Stimulated activated memory B cell treated with anti-CD40 and anti-IgM and Interleukin-4, amounts not matched to agents 10 μg/mL and 1 μg/mL and 100 μg/mL, for 72 hours (primary cell): Measurements from ENCODE around the gene LARGE2.
"Not testable (repeated sequence)": the region's sequence is repeated elsewhere in the genome, so short reads cannot be mapped to it uniquely, and the experiment has no call there.

Experiments used
- ATAC-seq: fragments of 150-1000 bp; cut with Tn5 transposase; 2 replicates; pipeline ENCODE4 v1.10.0; 2021
- H3K27ac Mint-ChIP-seq: one replicate; pipeline ENCODE4 v1.8.0; 2022; ENCODE audit warnings: mild to moderate bottlenecking, mixed read lengths
- H3K27me3 Mint-ChIP-seq: one replicate; pipeline ENCODE4 v1.8.0; 2022; ENCODE audit warnings: mixed read lengths
- H3K36me3 Mint-ChIP-seq: one replicate; pipeline ENCODE4 v1.8.0; 2022; ENCODE audit warnings: mixed read lengths
- H3K4me1 Mint-ChIP-seq: one replicate; pipeline ENCODE4 v1.8.0; 2022; ENCODE audit warnings: mixed read lengths
- H3K4me3 Mint-ChIP-seq: one replicate; pipeline ENCODE4 v1.8.0; 2022; ENCODE audit warnings: mild to moderate bottlenecking, moderate library complexity, mixed read lengths
- H3K9me3 Mint-ChIP-seq: one replicate; pipeline ENCODE4 v1.8.0; 2022; ENCODE audit warnings: mixed read lengths

Gene LARGE2

GRCh38 chr11:45904309-45904915, 18.0 kb upstream of the LARGE2 start:
- no peaks in the 10 kb centered on the region for H3K9me3 Mint-ChIP-seq
- peaks cover 9% of the 10 kb centered on the region for H3K27me3 Mint-ChIP-seq
- H3K36me3 Mint-ChIP-seq = peaks cover 3% of the 10 kb centered on the region
- H3K4me3 Mint-ChIP-seq = no peak overlapping the region
- peaks cover 30% of the 10 kb centered on the region for H3K4me1 Mint-ChIP-seq
- no peak overlapping the region for H3K27ac Mint-ChIP-seq
- ATAC-seq = no peak

GRCh38 chr11:45905095-45905494, 17.4 kb upstream of the LARGE2 start:
- Mint-ChIP-seq H3K9me3 (no peaks in the 10 kb centered on the region), H3K27me3 (peaks cover 9% of the 10 kb centered on the region), H3K27ac (no peak overlapping the region), H3K4me3 (no peak overlapping the region), H3K4me1 (peaks cover 29% of the 10 kb centered on the region), H3K36me3 (peaks cover 10% of the 10 kb centered on the region)
- no peak for ATAC-seq

- not testable (repeated sequence) for H3K27ac Mint-ChIP-seq, H3K9me3 Mint-ChIP-seq
- peak; percentile 10 for ATAC-seq
Measured at GRCh38 chr11:45905576-45905975, 16.9 kb upstream of the LARGE2 start.

GRCh38 chr11:45906096-45906682, 16.3 kb upstream of the LARGE2 start:
- Mint-ChIP-seq H3K36me3 (peaks cover 19% of the 10 kb centered on the region), H3K27me3 (no peaks in the 10 kb centered on the region), H3K4me1 (peaks cover 23% of the 10 kb centered on the region), H3K4me3 (no peak overlapping the region), H3K27ac (peak overlapping the region; percentile 4), H3K9me3 (no peaks in the 10 kb centered on the region)
- ATAC-seq = peak; percentile 2

More at GRCh38 chr11:45905576-45905975, 16.9 kb upstream of the LARGE2 start:
- H3K27me3 Mint-ChIP-seq, H3K4me3 Mint-ChIP-seq: not testable (repeated sequence)
- H3K36me3 Mint-ChIP-seq = peaks cover 13% of the 10 kb centered on the region
- H3K4me1 Mint-ChIP-seq = peaks cover 27% of the 10 kb centered on the region

GRCh38 chr11:45906965-45907611, 15.4 kb upstream of the LARGE2 start, which contains the start of gene FREY1:
FREY1 (minus strand) TSS chr11:45907271; CDS start chr11:45907245, 26 bp downstream.
- peaks cover 23% of the 10 kb centered on the region for H3K4me1 Mint-ChIP-seq
- no peaks in the 10 kb centered on the region for H3K9me3 Mint-ChIP-seq
- H3K27ac Mint-ChIP-seq = peak within 1 kb of the TSS; percentile 4
- H3K27me3 Mint-ChIP-seq = no peaks in the 10 kb centered on the region
- peaks cover 28% of the 10 kb centered on the region for H3K36me3 Mint-ChIP-seq
- ATAC-seq = no peak
- no peak within 1 kb of the TSS for H3K4me3 Mint-ChIP-seq

- Mint-ChIP-seq H3K4me3 (no peak overlapping the region), H3K9me3 (no peaks in the 10 kb centered on the region), H3K27me3 (no peaks in the 10 kb centered on the region), H3K27ac (no peak overlapping the region), H3K4me1 (peaks cover 23% of the 10 kb centered on the region), H3K36me3 (peaks cover 28% of the 10 kb centered on the region)
- no peak for ATAC-seq
Measured at GRCh38 chr11:45907911-45908370, 14.5 kb upstream of the LARGE2 start.

GRCh38 chr11:45909594-45910475, 12.6 kb upstream of the LARGE2 start:
- H3K4me3 Mint-ChIP-seq = no peak overlapping the region
- peaks cover 29% of the 10 kb centered on the region for H3K4me1 Mint-ChIP-seq
- H3K27me3 Mint-ChIP-seq = no peaks in the 10 kb centered on the region
- no peaks in the 10 kb centered on the region for H3K9me3 Mint-ChIP-seq
- no peak for ATAC-seq
- H3K27ac Mint-ChIP-seq = no peak overlapping the region
- peaks cover 44% of the 10 kb centered on the region for H3K36me3 Mint-ChIP-seq

- Mint-ChIP-seq H3K36me3 (peaks cover 48% of the 10 kb centered on the region), H3K4me1 (peaks cover 34% of the 10 kb centered on the region), H3K27me3 (no peaks in the 10 kb centered on the region), H3K27ac (no peak overlapping the region), H3K4me3 (no peak overlapping the region), H3K9me3 (no peaks in the 10 kb centered on the region)
- ATAC-seq = no peak
Measured at GRCh38 chr11:45910623-45911022, 11.8 kb upstream of the LARGE2 start.

GRCh38 chr11:45913514-45913913, 8.9 kb upstream of the LARGE2 start:
- H3K27me3 Mint-ChIP-seq = no peaks in the 10 kb centered on the region

GRCh38 chr11:45913942-45914635, 8.4 kb upstream of the LARGE2 start:
- ATAC-seq = no peak
- Mint-ChIP-seq H3K9me3 (no peaks in the 10 kb centered on the region), H3K27me3 (no peaks in the 10 kb centered on the region), H3K36me3 (peaks cover 57% of the 10 kb centered on the region), H3K4me1 (peaks cover 34% of the 10 kb centered on the region), H3K27ac (no peak overlapping the region), H3K4me3 (no peak overlapping the region)

More at GRCh38 chr11:45913514-45913913, 8.9 kb upstream of the LARGE2 start:
- no peak for ATAC-seq
- H3K4me1 Mint-ChIP-seq = peaks cover 33% of the 10 kb centered on the region
- H3K4me3 Mint-ChIP-seq = no peak overlapping the region
- no peak overlapping the region for H3K27ac Mint-ChIP-seq
- peaks cover 57% of the 10 kb centered on the region for H3K36me3 Mint-ChIP-seq
- H3K9me3 Mint-ChIP-seq = no peaks in the 10 kb centered on the region

- Mint-ChIP-seq H3K4me3 (peak overlapping the region; percentile 2), H3K4me1 (peaks cover 48% of the 10 kb centered on the region), H3K27me3 (no peaks in the 10 kb centered on the region), H3K9me3 (no peaks in the 10 kb centered on the region), H3K36me3 (peaks cover 45% of the 10 kb centered on the region), H3K27ac (no peak overlapping the region)
- ATAC-seq = no peak
Measured at GRCh38 chr11:45915446-45915845, 7.0 kb upstream of the LARGE2 start.

- H3K36me3 Mint-ChIP-seq = peaks cover 29% of the 10 kb centered on the region
- H3K27ac Mint-ChIP-seq = peak overlapping the region; percentile 85
- H3K4me3 Mint-ChIP-seq = peak overlapping the region; percentile 89
- ATAC-seq = no peak
- H3K4me1 Mint-ChIP-seq = peaks cover 59% of the 10 kb centered on the region
- no peaks in the 10 kb centered on the region for H3K27me3 Mint-ChIP-seq
- H3K9me3 Mint-ChIP-seq = no peaks in the 10 kb centered on the region
Measured at GRCh38 chr11:45917286-45917622, 5.2 kb upstream of the LARGE2 start.

- peak; percentile 95 for ATAC-seq
- Mint-ChIP-seq H3K9me3 (no peaks in the 10 kb centered on the region), H3K27ac (peak within 1 kb of the TSS; percentile 85), H3K36me3 (peaks cover 29% of the 10 kb centered on the region), H3K4me3 (peak within 1 kb of the TSS; percentile 89), H3K27me3 (no peaks in the 10 kb centered on the region), H3K4me1 (peaks cover 59% of the 10 kb centered on the region)
Measured at GRCh38 chr11:45917623-45918330, 4.7 kb upstream of the LARGE2 start, which contains the start of gene PEX16. PEX16 (minus strand) TSS chr11:45917877; CDS start chr11:45917811, 66 bp downstream.

GRCh38 chr11:45918331-45918941, 4.0 kb upstream of the LARGE2 start:
- Mint-ChIP-seq H3K27ac (peak overlapping the region; percentile 85), H3K36me3 (peaks cover 24% of the 10 kb centered on the region), H3K4me1 (peaks cover 62% of the 10 kb centered on the region), H3K9me3 (no peaks in the 10 kb centered on the region), H3K4me3 (peak overlapping the region; percentile 89), H3K27me3 (no peaks in the 10 kb centered on the region)
- ATAC-seq = peak; percentile 66
